Adrenal gland (tissue), 12 donors: Measurements from ENCODE around the gene GUCA1A. TPM values are rescaled to one million over a fixed set of nuclear protein-coding genes. Genes with fewer than 3 reads are reported as not detected.

Experiments
- DNase-seq, 7 donors: peaks; one replicate each; pipeline ENCODE4 v3.0.0-alpha.2; 2019 to 2020
- H3K27ac ChIP-seq, 5 donors: fragments of 200-600 bp; sonication (generic) in 4 of 5; 1 replicate in 3 of 5; 2 replicates in 2 of 5; pipeline versions ENCODE4 v1.5.1 to v1.8.0; 2016 to 2020; ENCODE audit warnings: mild to moderate bottlenecking in 1 of 5
- H3K27me3 ChIP-seq: fragments of 200-600 bp; 2 replicates; pipeline ENCODE4 v1.8.0; 2021
- H3K36me3 ChIP-seq, 2 donors: fragments of 200-600 bp; replicated peaks in 1 of 2; 1 replicate in 1 of 2; 2 replicates in 1 of 2; pipeline versions ENCODE4 v1.5.1 to v1.8.0; 2018 to 2022
- H3K4me1 ChIP-seq, 2 donors: fragments of 200-600 bp; replicated peaks in 1 of 2; 1 replicate in 1 of 2; 2 replicates in 1 of 2; pipeline versions ENCODE4 v1.5.1 to v1.8.0; 2018 to 2021
- H3K4me3 ChIP-seq, 4 donors: fragments of 200-600 bp; sonication (generic) in 3 of 4; one replicate each; pipeline ENCODE4 v1.5.1; 2016 to 2018
- H3K9me3 ChIP-seq, 3 donors: fragments of 200-600 bp; sonication (generic) in 1 of 3; replicated peaks in 1 of 3; 1 replicate in 2 of 3; 2 replicates in 1 of 3; pipeline versions ENCODE4 v1.5.1 to v1.8.0; 2016 to 2021
- CTCF ChIP-seq, 6 experiments: fragments of 450-650 bp in 4 of 6; fragments of 200-600 bp in 2 of 6; sonication (generic) in 1 of 6; IDR thresholded peaks; 1 replicate in 5 of 6; 2 replicates in 1 of 6; pipeline versions ENCODE4 v1.5.1 to v1.8.0; 2016 to 2021; ENCODE audit warnings: antibody characterized with exemption in 6 of 6, mild to moderate bottlenecking in 2 of 6, moderate library complexity in 1 of 6
- POLR2A ChIP-seq, 2 donors: fragments of 450-650 bp; IDR thresholded peaks; one replicate each; pipeline ENCODE4 v1.6.1; 2017; ENCODE audit warnings: antibody characterized with exemption in 2 of 2, mild to moderate bottlenecking in 2 of 2, moderate library complexity in 1 of 2
- WGBS, 4 donors: extraction: QIAGEN DNeasy Blood & Tissue Kit in 2 of 4; methylation state at CpG; one replicate each; pipeline versions ENCODE4 v1.1.5 to v1.1.7; 2013 to 2017; 5-methylcytosine and 5-hydroxymethylcytosine counted together
- intact Hi-C, 2 donors: fragments of 100-400 bp; cut with DNase I; formaldehyde crosslinking; loops; one replicate each; pipeline versions ENCODE4 v1.14.1 to v1.15.0; 2022 to 2023
- polyA plus RNA-seq, 3 donors: library from polyadenylated mRNA; stranded (reverse); fragments of 200-250 nt in 2 of 3; fragments of 350-450 nt in 1 of 3; fragmentation: Illumina TruSeq in 1 of 3; extraction: RNeasy Lipid Tissue Mini Kit (QIAGEN cat#74804) in 1 of 3; gene quantifications; one replicate each; pipeline ENCODE4 v1.2.3, GENCODE V29; 2013 to 2014
- total RNA-seq, 9 donors: library from RNA; depleted of rRNA in 4 of 9; stranded (reverse); fragments of >200 nt in 4 of 9; fragments of 120-200 nt in 1 of 9; fragmentation: NEBNext Ultra II Directional in 1 of 9; extraction: Animal tissue kit (Norgen Biotek cat#: 25700) in 1 of 9; gene quantifications; one replicate each; pipeline versions ENCODE4 v1.1.0 to v1.2.4, GENCODE V29; 2013 to 2023
- donor health status: healthy with polysubstance abuse.
- donor health status: Bipolar disorder and iron deficiency.
- donor health status: DM: yes; HTN: yes; CAD: no.
- donor health status: DM: no; HTN: no; CAD: no.
- donor health status: DM: no; HTN: no; CAD: no.
- donor health status: DM: yes; HTN: yes; CAD: no.

GUCA1A gene
- total and polyA plus RNA-seq, 12 donors = 0.17 TPM; not detected in 11

GRCh38 chr6:42125663-42126062, 47.5 kb upstream of the GUCA1A start:
- TF ChIP-seq CTCF (IDR thresholded peaks at IDR 0.05) (no peak), POLR2A (IDR thresholded peaks at IDR 0.05) (no peak)
- Histone ChIP-seq H3K36me3 (no peaks in the 10 kb centered on the region), H3K4me3 (no peak overlapping the region), H3K9me3 (no peaks in the 10 kb centered on the region), H3K27me3 (no peaks in the 10 kb centered on the region), H3K4me1 (no peaks in the 10 kb centered on the region), H3K27ac (no peak overlapping the region)
- no peak for DNase-seq
- intact Hi-C loops = no loop called here
- WGBS, 4 donors = 48 to 73% (median 67%) methylated on average over 3 of the region's 3 CpGs

GRCh38 chr6:42128460-42129359, 44.5 kb upstream of the GUCA1A start:
- no peaks in the 10 kb centered on the region for H3K27me3 ChIP-seq
- H3K9me3 ChIP-seq = no peaks in the 10 kb centered on the region
- TF ChIP-seq POLR2A (IDR thresholded peaks at IDR 0.05) (no peak), CTCF (IDR thresholded peaks at IDR 0.05) (no peak)
- peak in 2 of 7 donors; percentile 33 to 63 for DNase-seq
- H3K4me1 ChIP-seq = no peaks in the 10 kb centered on the region
- intact Hi-C loops = no loop called here
- 46 to 79% (median 73%) methylated on average over 12 to 25 of the region's 25 CpGs for WGBS, 4 donors
- peak overlapping the region in 1 of 5 donors; percentile 29 for H3K27ac ChIP-seq
- H3K4me3 ChIP-seq = no peak overlapping the region
- H3K36me3 ChIP-seq = no peaks in the 10 kb centered on the region

- TF ChIP-seq POLR2A (IDR thresholded peaks at IDR 0.05) (no peak), CTCF (IDR thresholded peaks at IDR 0.05) (no peak)
- H3K9me3 ChIP-seq = no peaks in the 10 kb centered on the region
- no peak for DNase-seq
- H3K27me3 ChIP-seq = no peaks in the 10 kb centered on the region
- no peak overlapping the region for H3K27ac ChIP-seq
- no peak overlapping the region for H3K4me3 ChIP-seq
- no peaks in the 10 kb centered on the region for H3K4me1 ChIP-seq
- intact Hi-C loops = no loop called here
- WGBS, 4 donors = 83 to 94% (median 90%) methylated on average over 1 to 2 of the region's 2 CpGs
- H3K36me3 ChIP-seq = no peaks in the 10 kb centered on the region
Measured at GRCh38 chr6:42129360-42129676, 43.8 kb upstream of the GUCA1A start.

- no peak for TF ChIP-seq CTCF (IDR thresholded peaks at IDR 0.05)
- no peak for TF ChIP-seq POLR2A (IDR thresholded peaks at IDR 0.05)
- WGBS, 4 donors = 84 to 95% (median 90%) methylated on average over 4 to 11 of the region's 11 CpGs
Measured at GRCh38 chr6:42131531-42131930, 41.6 kb upstream of the GUCA1A start.

More at GRCh38 chr6:42131531-42131930, 41.6 kb upstream of the GUCA1A start:
- Histone ChIP-seq H3K4me3 (no peak overlapping the region), H3K27ac (no peak overlapping the region), H3K27me3 (no peaks in the 10 kb centered on the region), H3K36me3 (no peaks in the 10 kb centered on the region), H3K4me1 (peaks cover 0 to 2% of the 10 kb centered on the region in 2 donors), H3K9me3 (no peaks in the 10 kb centered on the region)
- intact Hi-C loops = no loop called here
- no peak for DNase-seq
